ENCODE measurements around the gene HAUS8.

Gene HAUS8

GRCh38 chr19:17004386-17004785 is 70.9 kb downstream of the HAUS8 start:
- FAIRE-seq = no peak
- no peak for DNase-seq (ENCODE audit: insufficient read length, low spot score)

GRCh38 chr19:17002455-17002854 is 72.8 kb downstream of the HAUS8 start:
- DNase-seq (ENCODE audit: insufficient read length, low spot score) = no peak
- no peak for FAIRE-seq

- DNase-seq (ENCODE audit: insufficient read length, low spot score) = no peak
- no peak for FAIRE-seq
Observed at GRCh38 chr19:17001603-17002183, 73.6 kb downstream of the HAUS8 start.
